ENCODE measurements around the gene FBXO30. TPM values are rescaled to one million over a fixed set of nuclear protein-coding genes. Genes with fewer than 3 reads are reported as not detected.

FBXO30 gene
- total RNA-seq, 6 donors from 2014 or later, result 2.2 to 12.5 (median 7.6) TPM

DNA sequence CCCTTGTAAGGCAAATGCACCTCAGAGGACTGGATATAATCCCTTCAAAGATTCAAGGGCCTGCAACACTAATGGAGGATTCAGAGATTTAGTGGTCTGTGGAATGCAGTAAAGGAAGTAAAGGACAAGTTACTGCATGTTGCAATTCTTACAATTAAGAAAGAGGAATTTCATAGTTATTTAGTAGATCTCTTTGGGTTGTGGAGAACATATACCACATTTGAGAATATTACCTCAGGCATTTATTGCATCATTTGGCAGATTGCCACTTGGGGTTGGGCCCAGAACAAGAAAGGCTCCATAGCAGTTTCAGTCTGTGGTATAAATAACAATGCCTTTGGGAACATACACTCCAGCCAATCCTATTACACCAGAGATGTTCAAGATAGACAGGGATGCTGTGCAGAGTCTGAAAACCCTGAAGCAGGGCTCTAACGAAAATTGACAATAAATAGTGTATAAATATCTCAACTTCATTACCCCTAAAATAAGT lies 58.4 kb downstream of the FBXO30 start:
- H3K36me3 ChIP-seq, result no peaks in the 10 kb centered on the region
- H3K9me3 ChIP-seq, result no peaks in the 10 kb centered on the region
- H3K4me3 ChIP-seq, result no peak overlapping the region
- no peak overlapping the region for H3K27ac ChIP-seq
- WGBS, 2 donors, result 42 to 43% methylated on average over 1 of the region's 1 CpG
- peak in 1 of 2 donors; percentile 71 for ATAC-seq (ENCODE audit: low FRiP score in 2 of 2)
- H3K4me1 ChIP-seq, result no peaks in the 10 kb centered on the region
- DNase-seq, result peak in 1 of 2 donors; percentile 54
- TF ChIP-seq POLR2AphosphoS5 (IDR thresholded peaks at IDR 0.05) (peak in 1 of 2 donors; percentile 25), POLR2A (IDR thresholded peaks at IDR 0.05) (no peak)
- H3K27me3 ChIP-seq, result no peaks in the 10 kb centered on the region

DNA sequence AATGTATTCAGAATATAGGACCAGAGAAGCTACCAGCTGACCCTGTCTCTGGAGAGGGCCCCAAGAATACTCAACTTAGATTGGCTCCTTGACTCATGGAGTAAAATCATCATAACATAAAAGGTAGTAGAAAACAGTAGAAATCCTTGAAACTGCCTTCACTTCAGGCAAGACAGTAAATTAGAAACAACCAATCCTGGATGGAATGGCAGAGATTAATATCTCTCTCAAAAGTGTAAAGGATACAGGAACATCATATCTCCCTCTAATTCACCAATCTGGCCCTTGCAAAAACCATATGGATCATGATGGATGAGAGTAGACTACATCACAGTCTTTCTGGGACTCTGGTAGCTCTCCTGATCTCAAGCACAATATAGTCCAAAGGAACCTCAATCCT lies 58.9 kb downstream of the FBXO30 start:
- Histone ChIP-seq H3K27ac (no peak overlapping the region), H3K36me3 (no peaks in the 10 kb centered on the region), H3K4me3 (no peak overlapping the region), H3K4me1 (no peaks in the 10 kb centered on the region), H3K27me3 (no peaks in the 10 kb centered on the region), H3K9me3 (no peaks in the 10 kb centered on the region)
- ATAC-seq (ENCODE audit: low FRiP score in 2 of 2) (no peak), DNase-seq (no peak)
- TF ChIP-seq POLR2AphosphoS5 (IDR thresholded peaks at IDR 0.05), result no peak
- no peak for TF ChIP-seq POLR2A (IDR thresholded peaks at IDR 0.05)
- TF ChIP-seq, protein P1, sequence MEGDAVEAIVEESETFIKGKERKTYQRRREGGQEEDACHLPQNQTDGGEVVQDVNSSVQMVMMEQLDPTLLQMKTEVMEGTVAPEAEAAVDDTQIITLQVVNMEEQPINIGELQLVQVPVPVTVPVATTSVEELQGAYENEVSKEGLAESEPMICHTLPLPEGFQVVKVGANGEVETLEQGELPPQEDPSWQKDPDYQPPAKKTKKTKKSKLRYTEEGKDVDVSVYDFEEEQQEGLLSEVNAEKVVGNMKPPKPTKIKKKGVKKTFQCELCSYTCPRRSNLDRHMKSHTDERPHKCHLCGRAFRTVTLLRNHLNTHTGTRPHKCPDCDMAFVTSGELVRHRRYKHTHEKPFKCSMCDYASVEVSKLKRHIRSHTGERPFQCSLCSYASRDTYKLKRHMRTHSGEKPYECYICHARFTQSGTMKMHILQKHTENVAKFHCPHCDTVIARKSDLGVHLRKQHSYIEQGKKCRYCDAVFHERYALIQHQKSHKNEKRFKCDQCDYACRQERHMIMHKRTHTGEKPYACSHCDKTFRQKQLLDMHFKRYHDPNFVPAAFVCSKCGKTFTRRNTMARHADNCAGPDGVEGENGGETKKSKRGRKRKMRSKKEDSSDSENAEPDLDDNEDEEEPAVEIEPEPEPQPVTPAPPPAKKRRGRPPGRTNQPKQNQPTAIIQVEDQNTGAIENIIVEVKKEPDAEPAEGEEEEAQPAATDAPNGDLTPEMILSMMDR (IDR thresholded peaks at IDR 0.05), result no peak
- TF ChIP-seq EP300 (IDR thresholded peaks at IDR 0.05), result no peak

DNA sequence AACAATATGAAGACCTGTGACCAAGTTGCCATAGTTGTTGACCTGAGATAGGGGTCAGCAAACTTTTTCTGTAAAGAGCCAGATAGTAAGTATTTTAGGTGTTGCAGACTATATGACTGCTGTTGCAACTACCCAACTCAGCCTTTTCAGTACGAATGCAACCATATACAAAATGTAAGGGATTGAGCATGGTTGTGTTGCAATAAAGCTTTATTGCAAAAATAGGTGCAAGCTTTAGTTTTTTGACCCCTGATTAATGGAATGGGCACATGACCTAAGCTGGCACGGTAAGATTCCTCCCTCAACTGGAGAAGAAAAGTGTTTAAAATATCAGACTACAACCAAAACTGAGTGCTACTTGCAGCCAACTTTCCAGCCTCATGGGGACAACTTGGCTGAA lies 62.0 kb downstream of the FBXO30 start:
- ATAC-seq (ENCODE audit: low FRiP score in 2 of 2), result no peak
- no peaks in the 10 kb centered on the region for H3K27me3 ChIP-seq
- peaks cover 0 to 6% (median 0%) of the 10 kb centered on the region in 4 donors for H3K4me1 ChIP-seq
- no peak for DNase-seq
- TF ChIP-seq POLR2AphosphoS5 (IDR thresholded peaks at IDR 0.05) (no peak), POLR2A (IDR thresholded peaks at IDR 0.05) (no peak), EP300 (IDR thresholded peaks at IDR 0.05) (no peak)
- TF ChIP-seq, protein P1 (IDR thresholded peaks at IDR 0.05), result no peak
- H3K36me3 ChIP-seq, result no peaks in the 10 kb centered on the region
- H3K27ac ChIP-seq, result no peak overlapping the region
- no peak overlapping the region for H3K4me3 ChIP-seq
- H3K9me3 ChIP-seq, result no peaks in the 10 kb centered on the region
- 74 to 81% methylated on average over 2 of the region's 2 CpGs for WGBS, 2 donors

DNA sequence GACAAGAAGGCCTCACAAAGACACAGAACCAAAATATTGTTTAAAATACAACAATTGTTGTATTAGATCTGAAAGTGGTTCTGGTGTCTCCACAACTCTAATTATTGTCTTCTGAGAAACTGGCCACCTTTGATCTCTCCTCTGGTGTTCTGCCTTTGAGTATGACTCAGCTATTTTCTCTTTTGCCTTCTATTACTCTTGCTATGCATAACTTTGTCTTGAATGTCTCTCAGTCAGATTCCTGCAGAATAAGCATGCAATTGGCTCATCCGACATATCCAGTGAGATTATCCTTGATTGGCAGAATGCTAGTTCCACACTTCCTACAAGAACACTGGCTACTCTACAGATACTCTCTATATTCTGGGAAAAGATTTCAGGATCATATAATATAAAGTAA lies 65.0 kb downstream of the FBXO30 start:
- ATAC-seq (ENCODE audit: low FRiP score in 2 of 2) (peak in 1 of 2 donors; percentile 42), DNase-seq (no peak)
- H3K4me3 ChIP-seq, result no peak overlapping the region
- TF ChIP-seq POLR2AphosphoS5 (IDR thresholded peaks at IDR 0.05) (no peak), POLR2A (IDR thresholded peaks at IDR 0.05) (no peak), EP300 (IDR thresholded peaks at IDR 0.05) (no peak)
- TF ChIP-seq, protein P1 (IDR thresholded peaks at IDR 0.05), result no peak
- H3K36me3 ChIP-seq, result no peaks in the 10 kb centered on the region
- peaks cover 0 to 6% (median 0%) of the 10 kb centered on the region in 4 donors for H3K4me1 ChIP-seq
- no peaks in the 10 kb centered on the region for H3K9me3 ChIP-seq
- 69% methylated on average over 1 of the region's 1 CpG for WGBS, 2 donors
- H3K27me3 ChIP-seq, result no peaks in the 10 kb centered on the region
- no peak overlapping the region for H3K27ac ChIP-seq

DNA sequence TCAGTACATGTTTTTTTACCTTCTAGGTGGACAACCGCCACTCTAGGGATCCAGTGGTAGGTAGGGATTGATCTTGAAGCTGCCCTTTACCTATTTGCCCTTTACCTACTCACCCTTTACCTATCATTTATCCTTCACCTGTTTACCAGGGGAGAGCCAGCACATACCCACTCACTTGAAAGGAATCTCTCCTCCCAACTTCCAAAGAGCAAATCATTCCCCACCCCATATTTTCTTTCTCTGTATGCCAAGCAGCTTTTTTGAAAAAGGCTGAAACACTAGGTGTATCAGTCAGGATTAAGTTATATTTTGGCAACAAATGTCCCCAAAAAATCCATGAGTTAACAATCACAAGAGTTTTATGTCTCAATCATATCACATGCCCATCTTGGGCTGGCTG lies 68.7 kb downstream of the FBXO30 start:
- no peak overlapping the region for H3K4me3 ChIP-seq
- DNase-seq (no peak), ATAC-seq (ENCODE audit: low FRiP score in 2 of 2) (no peak)
- no peaks in the 10 kb centered on the region for H3K36me3 ChIP-seq
- no peaks in the 10 kb centered on the region for H3K9me3 ChIP-seq
- no peaks in the 10 kb centered on the region for H3K27me3 ChIP-seq
- H3K27ac ChIP-seq, result no peak overlapping the region
- WGBS, 2 donors, result 82 to 95% methylated on average over 1 of the region's 1 CpG
- TF ChIP-seq, protein P1 (IDR thresholded peaks at IDR 0.05), result no peak
- TF ChIP-seq POLR2AphosphoS5 (IDR thresholded peaks at IDR 0.05) (no peak), EP300 (IDR thresholded peaks at IDR 0.05) (no peak), POLR2A (IDR thresholded peaks at IDR 0.05) (no peak)
- H3K4me1 ChIP-seq, result peaks cover 0 to 6% (median 0%) of the 10 kb centered on the region in 4 donors

Measured in upper lobe of left lung (tissue), 6 donors.